COR-L47 (cell line): ENCODE data around the gene SPATA31E1.
"Not testable (repeated sequence)": the region's sequence is repeated elsewhere in the genome, so short reads cannot be mapped to it uniquely, and the experiment has no call there.

Experiments used
- DNase-seq: peaks from one replicate; lab custom pipeline; 2025; lab: John Stamatoyannopoulos, UW

The SPATA31E1 gene

GRCh38 chr9:87886210-87886932, 3.7 kb downstream of the SPATA31E1 start:
- DNase-seq: no peak

- DNase-seq: no peak
Measured at GRCh38 chr9:87886933-87887505, 4.3 kb downstream of the SPATA31E1 start.

DNA sequence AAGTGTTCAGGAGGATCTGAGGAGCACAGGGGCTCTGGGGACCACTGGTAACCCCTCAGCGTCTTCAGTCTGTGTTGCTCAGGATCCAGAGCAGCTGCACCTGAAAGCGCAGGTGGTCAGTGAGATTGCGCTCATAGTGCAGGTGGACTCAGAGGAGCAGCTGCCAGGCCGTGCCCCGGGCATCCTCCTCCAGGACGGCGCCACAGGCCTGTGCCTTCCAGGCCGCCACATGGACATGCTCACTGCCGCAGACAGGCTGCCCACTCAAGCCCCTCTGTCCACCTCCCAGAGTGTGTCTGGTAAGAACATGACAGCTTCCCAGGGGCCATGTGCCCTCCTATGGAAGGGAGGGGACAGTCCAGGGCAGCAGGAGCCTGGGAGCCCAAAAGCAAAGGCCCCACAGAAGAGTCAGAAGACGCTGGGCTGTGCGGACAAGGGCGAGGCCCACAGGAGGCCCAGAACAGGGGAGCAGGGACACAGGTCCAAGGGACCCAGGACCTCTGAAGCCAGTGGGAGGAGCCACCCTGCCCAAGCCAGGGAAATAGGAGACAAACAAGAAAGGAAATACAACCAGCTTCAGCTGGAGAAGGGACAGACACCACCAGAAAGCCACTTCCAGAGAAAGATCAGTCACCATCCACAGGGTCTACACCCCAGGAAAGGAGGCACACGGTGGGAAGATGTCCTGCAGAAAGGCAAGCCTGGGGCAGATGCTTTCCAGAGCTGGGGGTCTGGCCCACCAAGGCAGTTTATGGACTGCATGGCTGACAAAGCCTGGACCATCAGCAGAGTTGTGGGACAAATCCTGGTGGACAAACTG, 5.2 kb downstream of the SPATA31E1 start:
- DNase-seq: no peak

DNA sequence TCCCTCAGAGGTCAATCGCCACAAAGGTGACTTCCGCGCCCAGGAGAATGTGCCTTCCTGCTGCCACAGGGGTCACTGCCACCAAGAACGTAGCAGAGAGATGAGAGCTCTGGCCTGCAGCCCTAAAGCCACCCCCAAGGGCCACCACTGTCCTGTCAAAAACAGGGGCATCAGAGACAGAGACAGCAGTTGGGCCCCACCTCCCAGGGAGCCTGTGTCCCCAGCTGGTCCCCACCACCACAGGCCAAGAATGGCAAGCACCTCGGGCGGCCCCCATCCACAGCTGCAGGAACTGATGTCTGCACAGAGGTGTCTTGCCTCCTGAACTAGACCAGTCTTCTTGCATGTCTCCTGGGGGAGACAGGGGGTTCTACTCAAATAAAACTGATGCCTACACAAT, 5.8 kb downstream of the SPATA31E1 start:
- DNase-seq: no peak

- no peak for DNase-seq
Measured at GRCh38 chr9:87889065-87889881, 6.6 kb downstream of the SPATA31E1 start.

GRCh38 chr9:87889882-87890252, 7.2 kb downstream of the SPATA31E1 start:
- DNase-seq: no peak

GRCh38 chr9:87890837-87891236, 8.2 kb downstream of the SPATA31E1 start:
- DNase-seq: no peak

DNA sequence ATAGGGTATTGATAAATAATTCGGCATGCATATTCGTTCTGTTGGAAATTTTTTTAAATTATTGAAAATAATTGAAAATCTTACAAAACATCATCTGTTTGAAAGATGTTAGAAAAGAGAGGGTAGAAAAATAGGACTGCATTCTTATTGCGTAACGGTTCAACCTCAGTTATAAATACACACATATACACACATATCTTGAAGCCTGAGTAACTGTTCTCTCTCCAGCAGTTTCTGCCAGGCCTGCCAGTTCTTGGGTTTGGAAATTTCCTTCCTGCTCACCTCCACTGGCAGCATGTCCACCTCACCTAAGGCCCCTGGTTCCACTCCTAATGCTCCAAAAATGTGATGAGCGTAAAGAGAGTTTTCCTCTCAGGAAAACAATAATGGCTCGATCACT, 9.1 kb downstream of the SPATA31E1 start:
- no peak for DNase-seq

DNA sequence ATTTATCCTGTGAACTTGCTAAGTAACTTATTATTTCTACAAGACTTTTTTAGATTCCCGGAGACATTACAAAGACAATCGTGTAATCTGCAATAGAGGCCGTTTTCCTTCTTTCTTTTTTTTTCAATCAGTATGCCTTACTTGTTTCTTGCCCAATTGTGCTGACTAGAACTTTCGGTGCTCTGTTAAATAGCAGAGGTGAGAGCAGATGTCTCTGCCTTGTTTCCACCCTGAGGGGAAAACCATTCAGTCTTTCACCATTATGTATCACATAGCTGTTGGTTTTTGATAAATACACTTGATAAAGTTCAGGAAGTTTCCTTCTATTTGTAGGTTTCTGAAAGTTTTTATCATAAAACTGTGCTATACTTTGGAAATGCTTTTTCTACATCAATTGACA, 10.3 kb downstream of the SPATA31E1 start:
- DNase-seq: no peak

- DNase-seq: no peak
Measured at GRCh38 chr9:87894998-87895625, 12.4 kb downstream of the SPATA31E1 start.

DNA sequence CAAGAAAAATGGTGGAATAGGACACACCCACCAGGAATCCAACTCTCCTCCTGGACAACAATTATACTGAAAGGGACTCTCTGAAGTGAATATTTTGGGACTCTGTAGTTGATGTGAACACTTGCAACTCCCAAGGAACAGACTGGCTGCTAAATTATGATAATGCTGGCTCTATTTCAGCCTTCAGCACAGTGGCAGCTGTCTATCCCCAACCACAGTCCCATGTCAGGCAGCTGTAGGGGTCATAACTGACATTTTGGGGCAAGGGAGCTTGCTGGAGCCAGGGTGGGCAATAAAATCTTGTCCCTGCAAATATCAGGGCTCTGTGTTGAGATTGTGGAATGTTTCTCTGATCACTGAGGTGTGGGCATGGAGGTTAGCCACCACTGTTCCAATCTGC, 14.2 kb downstream of the SPATA31E1 start:
- no peak for DNase-seq

DNA sequence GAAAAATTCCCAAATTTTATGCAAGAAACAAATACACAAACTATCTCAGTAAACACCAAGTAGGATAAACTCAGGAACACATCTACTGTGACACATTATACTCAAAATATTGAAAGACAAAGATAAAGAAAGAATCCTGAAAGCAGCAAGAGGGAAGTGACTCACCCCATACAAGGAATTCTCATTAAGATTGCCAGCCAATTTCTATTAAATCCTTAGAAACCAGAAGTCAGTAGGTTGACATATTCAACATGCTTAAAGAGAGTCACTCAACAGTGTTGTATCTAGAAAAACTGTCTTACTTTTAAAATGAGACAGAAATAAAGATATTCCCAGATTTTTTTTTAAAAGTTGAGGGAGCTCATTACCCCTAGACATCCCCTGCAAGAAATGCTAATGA, 15.5 kb downstream of the SPATA31E1 start:
- no peak for DNase-seq

- DNase-seq: not testable (repeated sequence)
Measured at GRCh38 chr9:87902371-87902770, 19.7 kb downstream of the SPATA31E1 start.

DNA sequence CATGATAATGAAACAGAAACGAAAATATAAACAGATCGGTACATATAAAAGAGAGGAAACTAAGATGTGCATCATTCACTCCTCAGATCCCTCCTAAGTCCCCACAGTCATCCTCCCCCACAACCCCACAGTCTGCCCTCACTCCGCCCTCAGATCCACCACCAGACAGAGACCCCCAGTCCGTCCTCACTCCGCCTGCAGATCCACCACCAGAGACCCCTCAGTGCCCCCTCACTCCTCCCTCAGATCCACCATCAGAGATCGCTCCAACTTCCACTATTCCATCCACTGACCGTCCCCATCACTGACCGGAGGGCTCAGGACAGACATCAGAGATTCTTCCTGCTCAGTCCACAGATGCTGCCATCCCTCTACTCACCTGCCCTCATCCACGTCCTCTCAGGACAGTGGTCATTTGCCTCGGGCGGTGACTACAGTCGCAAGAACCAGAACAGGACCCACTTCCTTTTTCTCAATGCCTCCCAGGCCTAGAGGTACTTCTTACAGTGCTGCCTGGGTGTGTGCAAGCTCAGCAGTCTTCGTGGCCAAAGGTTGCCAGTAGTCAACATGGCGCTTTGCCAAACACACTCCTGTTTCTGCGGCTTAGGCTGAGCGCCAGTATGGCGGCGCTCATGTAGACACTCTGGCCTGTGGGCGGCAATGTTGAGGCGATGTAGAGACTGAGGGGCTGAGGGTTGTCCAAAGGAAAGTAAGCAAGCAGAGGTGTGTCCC, 26.8 kb downstream of the SPATA31E1 start:
- DNase-seq: peak; percentile 37

GRCh38 chr9:87910821-87911220, 28.1 kb downstream of the SPATA31E1 start:
- no peak for DNase-seq

GRCh38 chr9:87917662-87918061, 35.0 kb downstream of the SPATA31E1 start, which contains the start of gene SPATA31C1:
Gene SPATA31C1, plus strand, starts transcription at chr9:87917962.
- DNase-seq: not testable (repeated sequence)

DNA sequence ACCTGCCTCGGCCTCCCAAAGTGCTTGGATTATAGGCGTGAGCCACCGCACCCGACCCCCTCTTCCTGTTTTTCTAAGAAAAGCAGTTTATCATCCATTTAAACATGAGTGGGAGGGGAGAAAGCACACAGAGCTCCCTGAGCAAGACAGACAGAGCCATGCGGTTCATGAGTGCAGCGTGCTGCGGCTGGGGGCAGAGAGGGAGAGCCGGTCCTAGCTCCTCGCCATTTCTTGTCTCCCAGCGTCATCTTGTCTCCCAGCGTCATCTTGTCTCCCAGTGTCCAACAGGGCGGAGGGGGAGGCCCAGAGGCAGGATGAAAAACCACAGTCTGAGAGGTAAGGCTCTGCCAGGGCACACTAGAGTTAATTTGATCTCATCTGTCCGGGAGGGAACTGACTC, 36.3 kb downstream of the SPATA31E1 start:
- not testable (repeated sequence) for DNase-seq

- DNase-seq: not testable (repeated sequence)
Measured at GRCh38 chr9:87921561-87921960, 38.9 kb downstream of the SPATA31E1 start.

GRCh38 chr9:87923012-87923411, 40.3 kb downstream of the SPATA31E1 start:
- DNase-seq: not testable (repeated sequence)

DNA sequence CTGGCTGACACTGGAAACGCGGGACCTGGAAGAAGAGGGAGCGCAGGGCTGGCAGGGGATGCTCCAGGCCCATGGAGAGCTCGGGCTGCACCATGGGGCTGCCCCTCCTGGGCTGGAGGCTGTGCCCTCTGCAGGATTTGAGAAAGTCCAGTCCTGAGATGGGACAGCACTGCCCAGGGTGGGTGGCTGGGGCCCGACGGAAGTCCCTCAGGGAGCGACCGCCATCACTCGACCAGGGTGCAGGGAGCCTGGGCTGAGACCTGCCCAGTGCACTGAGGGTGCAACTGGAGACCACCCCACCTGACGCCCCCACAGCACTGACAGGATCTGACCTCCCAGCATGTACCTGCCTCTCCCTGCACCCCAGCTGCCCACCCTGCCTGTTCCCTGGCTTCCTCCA, 42.2 kb downstream of the SPATA31E1 start:
- DNase-seq: not testable (repeated sequence)

- not testable (repeated sequence) for DNase-seq
Measured at GRCh38 chr9:87929152-87929551, 46.5 kb downstream of the SPATA31E1 start.
